SK-N-SH (cell line): ENCODE measurements around the gene SGTB. TPM values are rescaled to one million over a fixed set of nuclear protein-coding genes. Genes with fewer than 3 reads are reported as not detected.
"Not testable (repeated sequence)": the region's sequence is repeated elsewhere in the genome, so short reads cannot be mapped to it uniquely, and the experiment has no call there.

Experiments
- CTCF ChIA-PET: fragments of 300-600, 350-600 bp; formaldehyde crosslinking; extraction: SDS; loops from one replicate; lab custom pipeline; 2021; lab: Yijun Ruan, JAX
- POLR2A ChIA-PET: fragments of 350-600 bp; sonication (Branson Sonifier 250); formaldehyde crosslinking; extraction: SDS; loops from one replicate; lab custom pipeline; 2020; ENCODE audit warnings: antibody characterized with exemption, inconsistent platforms; lab: Yijun Ruan, JAX
- DNase-seq: peaks from one replicate; pipeline ENCODE4 v3.0.0; 2012
- H2AFZ ChIP-seq: fragments of 200-600 bp; sonication (generic); 2 replicates; pipeline ENCODE4 v1.8.1; 2016; ENCODE audit warnings: antibody characterized with exemption, mild to moderate bottlenecking, low read depth
- H3F3A ChIP-seq: fragments of 200-600 bp; sonication (generic); replicated peaks from 2 replicates; pipeline ENCODE3; 2016; ENCODE audit warnings: antibody characterized with exemption, mild to moderate bottlenecking; ENCODE audit not compliant: insufficient read depth
- H3K27ac ChIP-seq, 2 experiments: fragments of 200-500 bp in 1 of 2; fragments of 200-600 bp in 1 of 2; sonication (Bioruptor generic) in 1 of 2; sonication (generic), shearing (Covaris generic) in 1 of 2; 2 replicates each; pipeline versions ENCODE4 v1.5.1 to v1.6.1; 2014 to 2016; ENCODE audit warnings: low read depth in 2 of 2, inconsistent platforms in 1 of 2, low read length in 1 of 2, mild to moderate bottlenecking in 1 of 2, mixed read lengths in 1 of 2
- H3K27me3 ChIP-seq: fragments of 200-600 bp; sonication (generic), shearing (Covaris generic); 2 replicates; pipeline ENCODE4 v1.6.1; 2016; ENCODE audit warnings: mixed run types; ENCODE audit not compliant: insufficient read depth
- H3K36me3 ChIP-seq, 2 experiments: fragments of 200-500 bp in 1 of 2; fragments of 200-600 bp in 1 of 2; sonication (Bioruptor generic) in 1 of 2; sonication (generic) in 1 of 2; replicated peaks in 1 of 2; 2 replicates each; pipeline versions ENCODE3 to v1.5.1; 2014 to 2016; ENCODE audit warnings: low read length in 1 of 2, mild to moderate bottlenecking in 1 of 2; ENCODE audit not compliant: insufficient read depth in 2 of 2, control insufficient read depth in 1 of 2
- H3K4me1 ChIP-seq, 2 experiments: fragments of 200-500 bp in 1 of 2; fragments of 200-600 bp in 1 of 2; sonication (Bioruptor generic) in 1 of 2; sonication (generic), shearing (Covaris generic) in 1 of 2; 2 replicates each; pipeline versions ENCODE4 v1.5.1 to v1.6.1; 2014 to 2016; ENCODE audit warnings: low read depth in 1 of 2, low read length in 1 of 2, mixed run types in 1 of 2; ENCODE audit not compliant: insufficient read depth in 2 of 2, control insufficient read depth in 1 of 2
- H3K4me2 ChIP-seq: fragments of 200-600 bp; sonication (generic), shearing (Covaris generic); 2 replicates; pipeline ENCODE4 v1.6.1; 2017; ENCODE audit warnings: mixed run types
- H3K4me3 ChIP-seq, 2 experiments: fragments of 200-500 bp in 1 of 2; fragments of 200-600 bp in 1 of 2; sonication (Bioruptor generic) in 1 of 2; sonication (generic), shearing (Covaris generic) in 1 of 2; 2 replicates each; pipeline versions ENCODE4 v1.5.1 to v1.8.1; 2014 to 2016; ENCODE audit warnings: low read depth in 2 of 2, inconsistent platforms in 1 of 2, low read length in 1 of 2, mild to moderate bottlenecking in 1 of 2, mixed read lengths in 1 of 2, moderate library complexity in 1 of 2
- H3K79me2 ChIP-seq: fragments of 200-600 bp; sonication (generic); 2 replicates; pipeline ENCODE4 v1.8.1; 2017; ENCODE audit warnings: mild to moderate bottlenecking; ENCODE audit not compliant: insufficient read depth
- H3K9ac ChIP-seq: fragments of 200-600 bp; sonication (generic); 2 replicates; pipeline ENCODE4 v1.6.1; 2017; ENCODE audit warnings: mixed run types
- H3K9me2 ChIP-seq: fragments of 200-600 bp; sonication (generic); 2 replicates; pipeline ENCODE4 v1.6.1; 2017; ENCODE audit warnings: mixed run types
- H3K9me3 ChIP-seq: fragments of 200-600 bp; sonication (generic); 2 replicates; pipeline ENCODE4 v1.6.1; 2017; ENCODE audit warnings: mixed run types, mild to moderate bottlenecking, moderate library complexity
- H4K20me1 ChIP-seq: fragments of 200-600 bp; sonication (generic); 2 replicates; pipeline ENCODE4 v1.6.1; 2017; ENCODE audit warnings: mild to moderate bottlenecking, mixed run types; ENCODE audit not compliant: insufficient read depth
- EP300 ChIP-seq, 2 experiments: IDR thresholded peaks; 2 replicates each; pipeline versions ENCODE4 v1.4.0 to v1.6.1; 2012; ENCODE audit warnings: borderline replicate concordance in 1 of 2, low read depth in 1 of 2, low read length in 1 of 2
- EZH2phosphoT487 ChIP-seq: fragments of 200-600 bp; sonication (generic); IDR thresholded peaks from 2 replicates; pipeline ENCODE4 v1.6.1; 2017; ENCODE audit warnings: low read depth, mixed run types, mild to moderate bottlenecking, antibody characterized with exemption, moderate library complexity, borderline replicate concordance
- FOSL2 ChIP-seq: IDR thresholded peaks from 2 replicates; pipeline ENCODE4 v1.4.0; 2012; ENCODE audit warnings: low read depth, mild to moderate bottlenecking, moderate library complexity, borderline replicate concordance
- JUND ChIP-seq: IDR thresholded peaks from 2 replicates; pipeline ENCODE4 v1.4.0; 2012
- NFIC ChIP-seq: IDR thresholded peaks from 2 replicates; pipeline ENCODE4 v1.4.0; 2012; ENCODE audit warnings: borderline replicate concordance
- RAD21 ChIP-seq: IDR thresholded peaks from 2 replicates; pipeline ENCODE4 v1.6.1; 2012; ENCODE audit warnings: mild to moderate bottlenecking, low read length
- RCOR1 ChIP-seq: fragments of 150-350 bp; IDR thresholded peaks from 2 replicates; pipeline ENCODE4 v1.6.1; 2017; ENCODE audit warnings: antibody characterized with exemption, low read length
- RFX5 ChIP-seq: IDR thresholded peaks from 2 replicates; pipeline ENCODE4 v1.6.1; 2012; ENCODE audit warnings: mild to moderate bottlenecking, improper control_type of control experiment, low read length
- TAF1 ChIP-seq: IDR thresholded peaks from 2 replicates; pipeline ENCODE4 v1.6.1; 2012; ENCODE audit warnings: low read depth, mild to moderate bottlenecking, low read length, moderate library complexity, borderline replicate concordance
- TCF12 ChIP-seq: IDR thresholded peaks from 2 replicates; pipeline ENCODE4 v1.4.0; 2012
- TEAD4 ChIP-seq: IDR thresholded peaks from 2 replicates; pipeline ENCODE4 v1.4.0; 2012; ENCODE audit warnings: mild to moderate bottlenecking, borderline replicate concordance; ENCODE audit not compliant: insufficient read depth
- YY1 ChIP-seq: IDR thresholded peaks from 2 replicates; pipeline ENCODE4 v1.4.0; 2012; ENCODE audit warnings: low read depth, mild to moderate bottlenecking
- WGBS: methylation state at CpG from one replicate; pipeline ENCODE4 v1.1.6; 2017; ENCODE audit warnings: low lambda C conversion rate; 5-methylcytosine and 5-hydroxymethylcytosine counted together
- polyA plus RNA-seq, 3 experiments: library from polyadenylated mRNA; depleted of rRNA; stranded (reverse); fragments of >200 nt; gene quantifications; 2 replicates each; pipeline ENCODE4 v1.2.3, GENCODE V29; 2012
- TF ChIP-seq, protein P1 (sequence below): IDR thresholded peaks from 2 replicates; pipeline ENCODE4 v1.4.0; 2012; ENCODE audit warnings: low read depth, borderline replicate concordance
- TF ChIP-seq, protein P2 (sequence below): IDR thresholded peaks from 2 replicates; pipeline ENCODE4; 2012
- TF ChIP-seq, protein P3 (sequence below): IDR thresholded peaks from 2 replicates; pipeline ENCODE4 v1.4.0; 2012; ENCODE audit warnings: low read depth, borderline replicate concordance

SGTB gene
- polyA plus RNA-seq, 1 of the 3 experiments (the other 2 are of a cell fraction) = 3.5 TPM

DNA sequence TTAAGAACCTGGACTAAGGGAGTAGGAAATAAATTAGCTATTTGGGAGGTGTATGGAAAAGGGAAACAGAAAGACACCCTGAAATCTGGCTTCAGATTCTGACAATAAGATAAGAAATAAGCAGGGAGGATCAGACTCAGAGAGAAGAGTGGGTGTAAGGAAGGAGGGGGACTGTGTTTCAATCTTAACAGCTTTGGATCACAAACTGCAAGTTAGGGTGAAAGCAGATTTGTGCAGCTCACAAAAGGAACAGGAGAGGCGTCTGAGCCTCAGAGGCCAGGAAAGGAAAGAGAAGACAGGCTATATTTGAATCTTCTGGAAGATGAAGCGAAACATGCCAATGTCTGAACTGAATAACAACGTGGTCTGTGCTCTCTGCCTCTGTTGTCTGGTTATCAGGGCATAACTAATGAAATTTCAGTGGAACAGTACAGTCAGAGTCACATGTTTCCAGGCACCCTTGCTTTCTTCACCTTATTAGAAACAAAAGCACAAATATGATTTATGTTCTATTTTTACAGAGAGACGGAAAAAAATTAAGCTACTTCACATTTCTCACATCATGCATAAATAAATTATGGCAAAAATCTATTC lies 26.6 kb downstream of the SGTB start (continued):
- TF ChIP-seq, protein P1, sequence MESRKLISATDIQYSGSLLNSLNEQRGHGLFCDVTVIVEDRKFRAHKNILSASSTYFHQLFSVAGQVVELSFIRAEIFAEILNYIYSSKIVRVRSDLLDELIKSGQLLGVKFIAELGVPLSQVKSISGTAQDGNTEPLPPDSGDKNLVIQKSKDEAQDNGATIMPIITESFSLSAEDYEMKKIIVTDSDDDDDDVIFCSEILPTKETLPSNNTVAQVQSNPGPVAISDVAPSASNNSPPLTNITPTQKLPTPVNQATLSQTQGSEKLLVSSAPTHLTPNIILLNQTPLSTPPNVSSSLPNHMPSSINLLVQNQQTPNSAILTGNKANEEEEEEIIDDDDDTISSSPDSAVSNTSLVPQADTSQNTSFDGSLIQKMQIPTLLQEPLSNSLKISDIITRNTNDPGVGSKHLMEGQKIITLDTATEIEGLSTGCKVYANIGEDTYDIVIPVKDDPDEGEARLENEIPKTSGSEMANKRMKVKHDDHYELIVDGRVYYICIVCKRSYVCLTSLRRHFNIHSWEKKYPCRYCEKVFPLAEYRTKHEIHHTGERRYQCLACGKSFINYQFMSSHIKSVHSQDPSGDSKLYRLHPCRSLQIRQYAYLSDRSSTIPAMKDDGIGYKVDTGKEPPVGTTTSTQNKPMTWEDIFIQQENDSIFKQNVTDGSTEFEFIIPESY = no peak
- peak; percentile 56; the same call in 1 of the 2 replicates for TF ChIP-seq RCOR1
- TF ChIP-seq RFX5 = peak; percentile 82; the same call in 1 of the 2 replicates
- no peak for TF ChIP-seq TCF12

DNA sequence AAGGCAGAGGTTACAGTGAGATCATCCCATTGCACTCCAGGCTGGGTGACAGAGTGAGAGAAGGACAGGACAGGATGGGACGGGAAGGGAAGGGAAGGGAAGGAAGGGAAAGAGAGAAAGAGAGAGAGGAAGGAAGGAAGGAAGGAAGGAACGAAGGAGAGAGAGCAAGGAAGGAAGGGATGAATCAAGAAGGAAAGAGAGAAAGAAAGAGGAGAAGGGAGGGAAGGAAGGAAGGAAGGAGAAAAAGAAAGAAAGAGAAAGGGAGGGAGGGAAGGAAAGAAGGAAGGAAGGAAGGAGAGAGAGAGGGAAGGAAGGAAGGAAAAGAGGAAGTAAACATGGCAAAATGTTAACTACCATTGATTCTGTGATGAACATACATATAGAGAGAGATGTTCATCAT lies 28.8 kb downstream of the SGTB start:
- no peaks in the 10 kb centered on the region for H3K79me2 ChIP-seq
- H3K4me1 ChIP-seq = peaks cover 0 to 7% of the 10 kb centered on the region in 2 experiments; a peak in 3 of 4 replicates
- H3K27ac ChIP-seq = no peak overlapping the region
- H3K4me2 ChIP-seq = no peak overlapping the region
- peaks cover 2 to 13% of the 10 kb centered on the region in 2 experiments for H3K36me3 ChIP-seq
- H3K27me3 ChIP-seq = no peaks in the 10 kb centered on the region
- peaks cover 3% of the 10 kb centered on the region for H3F3A ChIP-seq
- ChIA-PET CTCF (no interaction called here), POLR2A (no interaction called here)
- no peak overlapping the region for H3K4me3 ChIP-seq
- no peaks in the 10 kb centered on the region for H3K9me3 ChIP-seq
- no peaks in the 10 kb centered on the region for H4K20me1 ChIP-seq
- H3K9me2 ChIP-seq = no peaks in the 10 kb centered on the region
- no peak for TF ChIP-seq RCOR1
- no peak for TF ChIP-seq JUND
- no peak overlapping the region for H2AFZ ChIP-seq
- no peak for DNase-seq
- H3K9ac ChIP-seq = no peak overlapping the region
- WGBS = 83% methylated on average over 2 of the region's 2 CpGs

DNA sequence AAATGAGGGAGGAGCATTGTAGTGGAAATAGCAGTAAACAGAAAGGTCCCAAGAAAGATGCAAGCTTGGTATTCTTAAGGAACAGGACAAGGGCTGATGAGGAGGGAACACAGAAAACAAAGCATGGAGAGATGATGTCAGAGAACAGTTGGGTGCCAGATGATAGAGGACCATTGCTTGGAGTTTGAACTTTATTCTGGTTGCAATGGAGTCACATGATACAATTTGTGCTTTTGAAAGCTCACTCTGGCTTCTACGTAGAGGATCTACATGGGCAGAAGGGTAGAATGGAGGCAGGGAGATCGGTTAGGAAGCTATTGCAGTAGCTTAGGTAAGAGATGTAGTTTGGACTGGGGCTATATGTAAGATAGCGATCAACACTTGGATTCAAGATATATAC lies 39.8 kb downstream of the SGTB start:
- H3K4me2 ChIP-seq = no peak overlapping the region
- H2AFZ ChIP-seq = no peak overlapping the region
- no peak overlapping the region for H3K9ac ChIP-seq
- TF ChIP-seq TAF1 (no peak), RCOR1 (no peak), FOSL2 (no peak), YY1 (no peak), TEAD4 (no peak), EP300 (IDR thresholded peaks at IDR 0.05; ENCODE audit: borderline replicate concordance in 1 of 2, low read depth in 1 of 2, low read length in 1 of 2) (no peak), NFIC (no peak), EZH2phosphoT487 (no peak), RAD21 (no peak)
- TF ChIP-seq, protein P2, sequence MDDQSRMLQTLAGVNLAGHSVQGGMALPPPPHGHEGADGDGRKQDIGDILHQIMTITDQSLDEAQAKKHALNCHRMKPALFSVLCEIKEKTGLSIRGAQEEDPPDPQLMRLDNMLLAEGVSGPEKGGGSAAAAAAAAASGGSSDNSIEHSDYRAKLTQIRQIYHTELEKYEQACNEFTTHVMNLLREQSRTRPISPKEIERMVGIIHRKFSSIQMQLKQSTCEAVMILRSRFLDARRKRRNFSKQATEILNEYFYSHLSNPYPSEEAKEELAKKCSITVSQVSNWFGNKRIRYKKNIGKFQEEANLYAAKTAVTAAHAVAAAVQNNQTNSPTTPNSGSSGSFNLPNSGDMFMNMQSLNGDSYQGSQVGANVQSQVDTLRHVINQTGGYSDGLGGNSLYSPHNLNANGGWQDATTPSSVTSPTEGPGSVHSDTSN = no peak
- TF ChIP-seq, protein P3, sequence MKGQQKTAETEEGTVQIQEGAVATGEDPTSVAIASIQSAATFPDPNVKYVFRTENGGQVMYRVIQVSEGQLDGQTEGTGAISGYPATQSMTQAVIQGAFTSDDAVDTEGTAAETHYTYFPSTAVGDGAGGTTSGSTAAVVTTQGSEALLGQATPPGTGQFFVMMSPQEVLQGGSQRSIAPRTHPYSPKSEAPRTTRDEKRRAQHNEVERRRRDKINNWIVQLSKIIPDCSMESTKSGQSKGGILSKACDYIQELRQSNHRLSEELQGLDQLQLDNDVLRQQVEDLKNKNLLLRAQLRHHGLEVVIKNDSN = no peak
- no peaks in the 10 kb centered on the region for H3K9me3 ChIP-seq
- H3K4me1 ChIP-seq = no peaks in the 10 kb centered on the region
- no peaks in the 10 kb centered on the region for H3K79me2 ChIP-seq
- no peaks in the 10 kb centered on the region for H4K20me1 ChIP-seq
- H3F3A ChIP-seq = no peaks in the 10 kb centered on the region
- CTCF ChIA-PET = interaction anchor here (0.9 kb wide), 1 partner anchor 13 kb away, joined by 4 read pairs; no protein-coding TSS in a partner anchor
- 95% methylated on average over 3 of the region's 3 CpGs for WGBS
- no peak overlapping the region for H3K4me3 ChIP-seq
- no peak overlapping the region for H3K27ac ChIP-seq
- H3K27me3 ChIP-seq = no peaks in the 10 kb centered on the region
- POLR2A ChIA-PET = no interaction called here
- no peaks in the 10 kb centered on the region for H3K9me2 ChIP-seq
- peaks cover 12 to 34% of the 10 kb centered on the region in 2 experiments for H3K36me3 ChIP-seq
- DNase-seq = no peak

DNA sequence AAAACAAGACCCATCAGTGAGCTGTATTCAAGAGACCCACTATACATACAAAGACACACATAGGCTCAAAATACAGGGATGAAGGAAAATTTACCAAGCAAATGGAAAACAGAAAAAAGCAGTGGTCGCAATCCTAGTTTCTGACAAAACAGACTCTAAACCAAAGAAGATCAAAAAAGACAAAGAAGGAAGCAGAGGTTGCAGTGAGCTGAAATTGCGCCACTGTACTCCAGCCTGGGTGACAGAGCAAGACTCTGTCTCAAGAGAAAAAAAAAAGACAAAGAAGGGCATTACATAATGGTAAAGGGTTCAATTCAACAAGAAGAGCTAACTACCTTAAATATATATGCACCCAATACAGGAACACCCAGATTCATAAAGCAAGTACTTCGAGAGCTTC lies 45.9 kb downstream of the SGTB start:
- H3F3A ChIP-seq, H3K9me3 ChIP-seq, H2AFZ ChIP-seq, H3K79me2 ChIP-seq, DNase-seq, H3K4me2 ChIP-seq, H4K20me1 ChIP-seq, H3K4me3 ChIP-seq, H3K4me1 ChIP-seq, H3K27me3 ChIP-seq, H3K9me2 ChIP-seq, H3K27ac ChIP-seq, H3K9ac ChIP-seq: not testable (repeated sequence)
- ChIA-PET CTCF (interaction anchor here (5.6 kb wide), 1 partner anchor 13 kb away, joined by 24 read pairs; no protein-coding TSS in a partner anchor), POLR2A (interaction anchor here (0.6 kb wide), 1 partner anchor 43 kb away, joined by 3 read pairs; no protein-coding TSS in a partner anchor)
- WGBS = 95% methylated on average over 3 of the region's 3 CpGs
- peaks cover 14 to 19% of the 10 kb centered on the region in 2 experiments for H3K36me3 ChIP-seq
